Measurements from ENCODE around the gene C15orf61.

Gene C15orf61

DNA sequence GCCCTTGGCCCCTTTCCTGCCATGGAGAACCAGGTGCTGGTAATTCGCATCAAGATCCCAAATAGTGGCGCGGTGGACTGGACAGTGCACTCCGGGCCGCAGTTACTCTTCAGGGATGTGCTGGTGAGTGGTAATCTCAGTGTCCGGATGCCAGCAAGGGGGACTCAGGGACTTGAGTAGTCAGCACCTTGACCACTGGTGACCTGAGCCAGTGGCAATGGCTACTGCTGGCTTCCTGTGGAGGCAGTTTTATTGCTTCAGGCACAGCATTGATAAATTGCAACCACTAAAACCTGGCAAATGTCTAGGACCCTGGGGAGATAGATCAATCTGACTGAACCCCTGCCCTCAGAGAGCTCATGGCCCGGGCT lies 22.4 kb downstream of the C15orf61 start (continued):
- no peak for TF ChIP-seq ZNF792 (tag by site-specific recombination; IDR thresholded peaks at IDR 0.05)
- no peak for TF ChIP-seq ZNF629 (tag by site-specific recombination; IDR thresholded peaks at IDR 0.05)
- no peak for TF ChIP-seq ZNF266 (tag by site-specific recombination; IDR thresholded peaks at IDR 0.05; ENCODE audit: low read depth)
- 0 out of 2 replicates have a peak, but pooled peaks have one; percentile 9 for TF ChIP-seq BCL11A (tag by site-specific recombination; IDR thresholded peaks at IDR 0.05; ENCODE audit: low read depth)
- 0 out of 2 replicates have a peak, but pooled peaks have one; percentile 6 for TF ChIP-seq ZXDB (tag by site-specific recombination; IDR thresholded peaks at IDR 0.05)
- TF ChIP-seq ZNF155 (tag by site-specific recombination; IDR thresholded peaks at IDR 0.05) = no peak
- 0 out of 2 replicates have a peak, but pooled peaks have one; percentile 47 for TF ChIP-seq ZNF600 (tag by site-specific recombination; IDR thresholded peaks at IDR 0.05)
- TF ChIP-seq GLI4 (tag by site-specific recombination; IDR thresholded peaks at IDR 0.05) = no peak
- TF ChIP-seq, protein P1, sequence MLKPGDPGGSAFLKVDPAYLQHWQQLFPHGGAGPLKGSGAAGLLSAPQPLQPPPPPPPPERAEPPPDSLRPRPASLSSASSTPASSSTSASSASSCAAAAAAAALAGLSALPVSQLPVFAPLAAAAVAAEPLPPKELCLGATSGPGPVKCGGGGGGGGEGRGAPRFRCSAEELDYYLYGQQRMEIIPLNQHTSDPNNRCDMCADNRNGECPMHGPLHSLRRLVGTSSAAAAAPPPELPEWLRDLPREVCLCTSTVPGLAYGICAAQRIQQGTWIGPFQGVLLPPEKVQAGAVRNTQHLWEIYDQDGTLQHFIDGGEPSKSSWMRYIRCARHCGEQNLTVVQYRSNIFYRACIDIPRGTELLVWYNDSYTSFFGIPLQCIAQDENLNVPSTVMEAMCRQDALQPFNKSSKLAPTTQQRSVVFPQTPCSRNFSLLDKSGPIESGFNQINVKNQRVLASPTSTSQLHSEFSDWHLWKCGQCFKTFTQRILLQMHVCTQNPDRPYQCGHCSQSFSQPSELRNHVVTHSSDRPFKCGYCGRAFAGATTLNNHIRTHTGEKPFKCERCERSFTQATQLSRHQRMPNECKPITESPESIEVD (tag by site-specific recombination; IDR thresholded peaks at IDR 0.05) = peak; percentile 47; the same call in 1 of the 2 replicates
- TF ChIP-seq ZNF366 (tag by site-specific recombination; conservative IDR thresholded peaks at IDR 0.05) = 0 out of 2 replicates have a peak, but pooled peaks have one; percentile 3
- TF ChIP-seq OSR2 (tag by site-specific recombination; IDR thresholded peaks at IDR 0.05) = peak; percentile 98
- no peak for TF ChIP-seq TCF7L2 (IDR thresholded peaks at IDR 0.05; ENCODE audit: borderline replicate concordance, low read depth, low read length)
- 0 out of 2 replicates have a peak, but pooled peaks have one; percentile 13 for TF ChIP-seq ZNF24 (tag by site-specific recombination; IDR thresholded peaks at IDR 0.05)
- TF ChIP-seq FEZF1 (tag by site-specific recombination; IDR thresholded peaks at IDR 0.05) = peak; percentile 47; the same call in 1 of the 2 replicates
- no peak for TF ChIP-seq ZNF560 (tag by site-specific recombination; IDR thresholded peaks at IDR 0.05; ENCODE audit: borderline replicate concordance)
- TF ChIP-seq ZIC2 (tag by site-specific recombination; IDR thresholded peaks at IDR 0.05) = peak; percentile 50
- no peak for TF ChIP-seq ZNF19 (tag by site-specific recombination; IDR thresholded peaks at IDR 0.05; ENCODE audit: low read depth)
- TF ChIP-seq ZNF335 (tag by site-specific recombination; conservative IDR thresholded peaks at IDR 0.05) = peak; percentile 24
- 0 out of 2 replicates have a peak, but pooled peaks have one; percentile 13 for TF ChIP-seq ZNF423 (tag by site-specific recombination; IDR thresholded peaks at IDR 0.05)
- TF ChIP-seq YY1 (tag by site-specific recombination; IDR thresholded peaks at IDR 0.05) = no peak; the same call in 1 of the 2 replicates
- no peak for TF ChIP-seq ZNF157 (tag by site-specific recombination; IDR thresholded peaks at IDR 0.05)
- TF ChIP-seq, protein P2, sequence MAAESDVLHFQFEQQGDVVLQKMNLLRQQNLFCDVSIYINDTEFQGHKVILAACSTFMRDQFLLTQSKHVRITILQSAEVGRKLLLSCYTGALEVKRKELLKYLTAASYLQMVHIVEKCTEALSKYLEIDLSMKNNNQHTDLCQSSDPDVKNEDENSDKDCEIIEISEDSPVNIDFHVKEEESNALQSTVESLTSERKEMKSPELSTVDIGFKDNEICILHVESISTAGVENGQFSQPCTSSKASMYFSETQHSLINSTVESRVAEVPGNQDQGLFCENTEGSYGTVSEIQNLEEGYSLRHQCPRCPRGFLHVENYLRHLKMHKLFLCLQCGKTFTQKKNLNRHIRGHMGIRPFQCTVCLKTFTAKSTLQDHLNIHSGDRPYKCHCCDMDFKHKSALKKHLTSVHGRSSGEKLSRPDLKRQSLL (tag by site-specific recombination; IDR thresholded peaks at IDR 0.05) = no peak
- TF ChIP-seq, protein P3, sequence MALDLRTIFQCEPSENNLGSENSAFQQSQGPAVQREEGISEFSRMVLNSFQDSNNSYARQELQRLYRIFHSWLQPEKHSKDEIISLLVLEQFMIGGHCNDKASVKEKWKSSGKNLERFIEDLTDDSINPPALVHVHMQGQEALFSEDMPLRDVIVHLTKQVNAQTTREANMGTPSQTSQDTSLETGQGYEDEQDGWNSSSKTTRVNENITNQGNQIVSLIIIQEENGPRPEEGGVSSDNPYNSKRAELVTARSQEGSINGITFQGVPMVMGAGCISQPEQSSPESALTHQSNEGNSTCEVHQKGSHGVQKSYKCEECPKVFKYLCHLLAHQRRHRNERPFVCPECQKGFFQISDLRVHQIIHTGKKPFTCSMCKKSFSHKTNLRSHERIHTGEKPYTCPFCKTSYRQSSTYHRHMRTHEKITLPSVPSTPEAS (tag by site-specific recombination; IDR thresholded peaks at IDR 0.05) = no peak
- no peak for TF ChIP-seq ZNF791 (tag by site-specific recombination; IDR thresholded peaks at IDR 0.05)

DNA sequence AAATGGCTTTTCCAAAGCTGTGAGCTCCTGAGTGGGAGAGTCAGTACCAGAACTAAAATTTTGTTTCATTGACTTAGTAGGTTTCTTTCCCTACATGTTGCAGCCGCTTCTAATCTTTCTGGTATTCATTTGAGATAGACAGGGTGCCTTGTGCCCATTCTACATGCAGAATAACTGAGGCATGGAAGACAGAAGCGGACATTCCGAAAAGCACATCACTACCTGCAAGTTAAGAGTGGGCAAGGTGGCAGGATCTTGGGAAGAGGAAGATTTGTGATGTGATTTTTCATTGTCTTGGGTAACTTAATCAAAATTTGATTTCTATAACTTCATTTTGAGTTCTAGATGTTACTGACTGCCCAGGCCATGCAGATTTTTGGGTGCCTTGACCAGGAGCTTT lies 23.5 kb downstream of the C15orf61 start:
- H3K4me3 ChIP-seq (ENCODE audit: low read depth, low read length) = no peak overlapping the region
- ChIA-PET CTCF (interaction anchor here (1.0 kb wide), 1 partner anchor 43 kb away, joined by 5 read pairs; no protein-coding TSS in a partner anchor), POLR2A (no interaction called here)
- peaks cover 4 to 11% of the 10 kb centered on the region in 2 experiments; a peak in 2 of 3 replicates for H3K36me3 ChIP-seq (ENCODE audit: control insufficient read depth in 2 of 2, insufficient read depth in 1 of 2, low read length in 2 of 2)
- no peak overlapping the region for H3K27ac ChIP-seq (ENCODE audit: extremely low read depth, low read depth, low read length)
- H3K4me1 ChIP-seq (ENCODE audit: control insufficient read depth, insufficient read depth, low read length) = peaks cover 25% of the 10 kb centered on the region
- TF ChIP-seq, protein P4, sequence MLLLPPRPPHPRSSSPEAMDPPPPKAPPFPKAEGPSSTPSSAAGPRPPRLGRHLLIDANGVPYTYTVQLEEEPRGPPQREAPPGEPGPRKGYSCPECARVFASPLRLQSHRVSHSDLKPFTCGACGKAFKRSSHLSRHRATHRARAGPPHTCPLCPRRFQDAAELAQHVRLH (tag by site-specific recombination; IDR thresholded peaks at IDR 0.05) = 0 out of 2 replicates have a peak, but pooled peaks have one; percentile 63
- no peak for TF ChIP-seq ZNF501 (tag by site-specific recombination; IDR thresholded peaks at IDR 0.05)
- H3K9me3 ChIP-seq (ENCODE audit: control insufficient read depth, insufficient read depth, low read depth, low read length) = no peaks in the 10 kb centered on the region
